ENCODE results near the gene PIGS.

- TF ChIP-seq, protein P1, sequence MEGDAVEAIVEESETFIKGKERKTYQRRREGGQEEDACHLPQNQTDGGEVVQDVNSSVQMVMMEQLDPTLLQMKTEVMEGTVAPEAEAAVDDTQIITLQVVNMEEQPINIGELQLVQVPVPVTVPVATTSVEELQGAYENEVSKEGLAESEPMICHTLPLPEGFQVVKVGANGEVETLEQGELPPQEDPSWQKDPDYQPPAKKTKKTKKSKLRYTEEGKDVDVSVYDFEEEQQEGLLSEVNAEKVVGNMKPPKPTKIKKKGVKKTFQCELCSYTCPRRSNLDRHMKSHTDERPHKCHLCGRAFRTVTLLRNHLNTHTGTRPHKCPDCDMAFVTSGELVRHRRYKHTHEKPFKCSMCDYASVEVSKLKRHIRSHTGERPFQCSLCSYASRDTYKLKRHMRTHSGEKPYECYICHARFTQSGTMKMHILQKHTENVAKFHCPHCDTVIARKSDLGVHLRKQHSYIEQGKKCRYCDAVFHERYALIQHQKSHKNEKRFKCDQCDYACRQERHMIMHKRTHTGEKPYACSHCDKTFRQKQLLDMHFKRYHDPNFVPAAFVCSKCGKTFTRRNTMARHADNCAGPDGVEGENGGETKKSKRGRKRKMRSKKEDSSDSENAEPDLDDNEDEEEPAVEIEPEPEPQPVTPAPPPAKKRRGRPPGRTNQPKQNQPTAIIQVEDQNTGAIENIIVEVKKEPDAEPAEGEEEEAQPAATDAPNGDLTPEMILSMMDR (IDR thresholded peaks at IDR 0.05) = no peak
- no peak for TF ChIP-seq POLR2A (IDR thresholded peaks at IDR 0.05)
Measured at GRCh38 chr17:28554565-28554964, 16.8 kb downstream of the PIGS start.

Data from breast epithelium (tissue), 3 donors.